HepG2 (cell line): ENCODE data around the gene MBIP. TPM values are rescaled to one million over a fixed set of nuclear protein-coding genes. Genes with fewer than 3 reads are reported as not detected.

Source experiments
- DMTF1 ChIP-seq: sonication (generic); formaldehyde crosslinking; IDR thresholded peaks from 2 replicates; pipeline ENCODE4 v1.4.0; 2020; ENCODE audit warnings: mild to moderate bottlenecking, missing genetic modification reagents
- KAT2B ChIP-seq: fragments of 150-350 bp; IDR thresholded peaks from 2 replicates; pipeline ENCODE4 v1.6.1; 2014; ENCODE audit warnings: low read depth, low read length, borderline replicate concordance
- KDM3A ChIP-seq: IDR thresholded peaks from 2 replicates; pipeline ENCODE4 v1.6.1; 2018; ENCODE audit warnings: low read depth, missing compliant biosample characterization
- MAFK ChIP-seq, 2 experiments: IDR thresholded peaks in 1 of 2; conservative IDR thresholded peaks in 1 of 2; 2 replicates each; pipeline ENCODE4 v1.6.1; 2011; ENCODE audit warnings: improper control_type of control experiment in 2 of 2, low read length in 2 of 2
- MATR3 ChIP-seq: sonication (generic); formaldehyde crosslinking; IDR thresholded peaks from 2 replicates; pipeline ENCODE4 v1.4.0; 2020; ENCODE audit warnings: missing genetic modification reagents
- MYPOP ChIP-seq: sonication (generic); formaldehyde crosslinking; IDR thresholded peaks from 2 replicates; pipeline ENCODE4 v1.8.1; 2023; ENCODE audit warnings: mild to moderate bottlenecking, moderate library complexity, missing genetic modification reagents
- SALL1 ChIP-seq: sonication (generic); formaldehyde crosslinking; IDR thresholded peaks from 2 replicates; pipeline ENCODE4 v1.8.0; 2022; ENCODE audit warnings: mild to moderate bottlenecking, missing genetic modification reagents
- SIX1 ChIP-seq: sonication (generic); formaldehyde crosslinking; IDR thresholded peaks from 2 replicates; pipeline ENCODE4 v1.4.0; 2020; ENCODE audit warnings: missing genetic modification reagents, borderline replicate concordance
- SOX13 ChIP-seq, 3 experiments: fragments of 450-650 bp in 1 of 3; sonication (generic) in 1 of 3; formaldehyde crosslinking in 1 of 3; IDR thresholded peaks in 2 of 3; conservative IDR thresholded peaks in 1 of 3; 2 replicates each; pipeline versions ENCODE4 v1.5.0 to v1.6.1; 2016 to 2020; ENCODE audit warnings: antibody characterized with exemption in 1 of 3, mild to moderate bottlenecking in 1 of 3, missing compliant biosample characterization in 1 of 3, missing genetic modification reagents in 1 of 3, moderate library complexity in 1 of 3
- TBX2 ChIP-seq: sonication (generic); formaldehyde crosslinking; IDR thresholded peaks from 2 replicates; pipeline ENCODE4 v1.5.0; 2020; ENCODE audit warnings: missing genetic modification reagents, mild to moderate bottlenecking, borderline replicate concordance
- TEAD2 ChIP-seq: sonication (generic); formaldehyde crosslinking; IDR thresholded peaks from 2 replicates; pipeline ENCODE4 v1.9.0; 2021; ENCODE audit warnings: missing genetic modification reagents
- ZBTB33 ChIP-seq: sonication (generic); formaldehyde crosslinking; IDR thresholded peaks from 2 replicates; pipeline ENCODE4 v1.4.0; 2020; ENCODE audit warnings: missing genetic modification reagents
- ZNF251 ChIP-seq: sonication (generic); formaldehyde crosslinking; IDR thresholded peaks from 2 replicates; pipeline ENCODE4 v1.9.0; 2021; ENCODE audit warnings: mild to moderate bottlenecking, missing genetic modification reagents
- ZNF451 ChIP-seq: sonication (generic); formaldehyde crosslinking; IDR thresholded peaks from 2 replicates; pipeline ENCODE4 v1.5.0; 2020; ENCODE audit warnings: mild to moderate bottlenecking, missing genetic modification reagents
- ZNF530 ChIP-seq: sonication (generic); formaldehyde crosslinking; IDR thresholded peaks from 2 replicates; pipeline ENCODE4 v1.5.0; 2020; ENCODE audit warnings: low read depth, mild to moderate bottlenecking, missing genetic modification reagents
- ZNF558 ChIP-seq: sonication (generic); formaldehyde crosslinking; IDR thresholded peaks from 2 replicates; pipeline ENCODE4 v1.9.0; 2022; ENCODE audit warnings: mild to moderate bottlenecking, missing genetic modification reagents, borderline replicate concordance
- ZNF619 ChIP-seq: sonication (generic); formaldehyde crosslinking; IDR thresholded peaks from 2 replicates; pipeline ENCODE4 v1.4.0; 2020; ENCODE audit warnings: mild to moderate bottlenecking, missing genetic modification reagents
- ZNF709 ChIP-seq: sonication (generic); formaldehyde crosslinking; IDR thresholded peaks from 2 replicates; pipeline ENCODE4 v1.5.0; 2020; ENCODE audit warnings: mild to moderate bottlenecking, missing genetic modification reagents
- ZNF761 ChIP-seq: sonication (generic); formaldehyde crosslinking; conservative IDR thresholded peaks from 2 replicates; pipeline ENCODE4 v1.4.0; 2020; ENCODE audit warnings: mild to moderate bottlenecking, missing genetic modification reagents
- polyA plus RNA-seq, 8 experiments: library from polyadenylated mRNA; depleted of rRNA in 3 of 8; stranded (reverse) in 7 of 8; unstranded in 1 of 8; fragments of >200 nt; fragmentation: Illumina TruSeq in 4 of 8; extraction: Trizol in 4 of 8; gene quantifications; 2 replicates each; pipeline versions ENCODE4 v1.2.1 to v1.2.3, GENCODE V29; 2011 to 2016; ENCODE audit warnings: low read depth in 4 of 8, missing spikeins in 1 of 8, mixed read lengths in 1 of 8; ENCODE audit not compliant: insufficient read depth in 1 of 8
- total RNA-seq, 5 experiments: library from RNA; depleted of rRNA; stranded (reverse); fragments of >200 nt; fragmentation: Illumina TruSeq; extraction: Trizol; gene quantifications; 2 replicates each; pipeline ENCODE4 v1.2.3, GENCODE V29; 2016; ENCODE audit warnings: low read depth in 1 of 5
- TF ChIP-seq, protein P1 (sequence below): sonication (generic); formaldehyde crosslinking; IDR thresholded peaks from 2 replicates; pipeline ENCODE4 v1.4.0; 2020; ENCODE audit warnings: missing genetic modification reagents, mild to moderate bottlenecking, borderline replicate concordance

MBIP gene
- total and polyA plus RNA-seq, 2 of the 13 experiments (the other 11 are each of a cell fraction or from before 2014, with no cell fraction given): 48.1 to 48.6 TPM

DNA sequence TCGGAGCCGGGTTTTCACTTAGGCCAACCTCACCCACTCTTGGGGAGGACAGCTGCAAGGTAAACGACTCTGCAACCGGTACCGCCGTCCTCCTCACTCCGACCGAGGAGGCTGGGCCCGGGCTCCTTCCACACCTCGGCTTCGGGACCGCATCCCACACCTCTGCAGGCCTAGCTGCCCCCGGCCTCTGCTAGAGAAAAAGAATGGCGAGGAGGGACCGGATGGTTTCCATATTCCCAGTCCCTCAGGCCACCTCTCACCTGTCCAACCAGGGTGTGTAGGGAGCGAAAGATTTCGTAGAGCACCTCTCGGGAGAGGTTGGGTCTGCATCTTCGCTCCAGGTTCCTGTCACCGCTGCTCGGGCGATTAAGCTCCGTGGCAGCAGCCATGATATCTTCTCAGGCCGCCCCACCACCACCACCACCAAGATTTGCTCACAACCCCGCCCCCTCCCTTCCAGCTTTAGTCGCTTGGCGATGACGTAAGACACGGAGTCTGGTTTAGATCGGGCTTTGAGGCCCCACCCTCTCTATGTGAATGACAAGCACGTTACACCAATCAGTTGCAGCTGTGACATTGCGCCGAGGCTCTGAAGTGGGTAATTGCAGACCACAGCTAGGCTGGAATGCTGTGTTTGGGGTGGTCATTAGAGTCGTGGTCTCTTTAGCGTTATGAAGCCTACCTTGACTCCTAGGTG is at the start of gene MBIP (continued):
- TF ChIP-seq, protein P1, sequence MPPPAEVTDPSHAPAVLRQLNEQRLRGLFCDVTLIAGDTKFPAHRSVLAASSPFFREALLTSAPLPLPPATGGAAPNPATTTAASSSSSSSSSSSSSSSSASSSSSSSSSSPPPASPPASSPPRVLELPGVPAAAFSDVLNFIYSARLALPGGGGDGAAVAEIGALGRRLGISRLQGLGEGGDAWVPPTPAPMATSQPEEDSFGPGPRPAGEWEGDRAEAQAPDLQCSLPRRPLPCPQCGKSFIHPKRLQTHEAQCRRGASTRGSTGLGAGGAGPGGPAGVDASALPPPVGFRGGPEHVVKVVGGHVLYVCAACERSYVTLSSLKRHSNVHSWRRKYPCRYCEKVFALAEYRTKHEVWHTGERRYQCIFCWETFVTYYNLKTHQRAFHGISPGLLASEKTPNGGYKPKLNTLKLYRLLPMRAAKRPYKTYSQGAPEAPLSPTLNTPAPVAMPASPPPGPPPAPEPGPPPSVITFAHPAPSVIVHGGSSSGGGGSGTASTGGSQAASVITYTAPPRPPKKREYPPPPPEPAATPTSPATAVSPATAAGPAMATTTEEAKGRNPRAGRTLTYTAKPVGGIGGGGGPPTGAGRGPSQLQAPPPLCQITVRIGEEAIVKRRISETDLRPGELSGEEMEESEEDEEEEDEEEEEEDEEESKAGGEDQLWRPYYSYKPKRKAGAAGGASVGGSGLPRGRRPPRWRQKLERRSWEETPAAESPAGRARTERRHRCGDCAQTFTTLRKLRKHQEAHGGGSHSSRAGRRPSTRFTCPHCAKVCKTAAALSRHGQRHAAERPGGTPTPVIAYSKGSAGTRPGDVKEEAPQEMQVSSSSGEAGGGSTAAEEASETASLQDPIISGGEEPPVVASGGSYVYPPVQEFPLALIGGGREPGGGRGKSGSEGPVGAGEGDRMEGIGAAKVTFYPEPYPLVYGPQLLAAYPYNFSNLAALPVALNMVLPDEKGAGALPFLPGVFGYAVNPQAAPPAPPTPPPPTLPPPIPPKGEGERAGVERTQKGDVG (CRISPR knock-in tag): no peak
- peak; percentile 93 for TF ChIP-seq TBX2 (CRISPR knock-in tag)
- peak; percentile 82; the same call in 1 of the 2 replicates for TF ChIP-seq KDM3A (CRISPR knock-in tag)
- TF ChIP-seq ZNF451 (CRISPR knock-in tag): peak; percentile 94
- TF ChIP-seq ZNF619: no peak; the same call in 1 of the 2 replicates
- TF ChIP-seq MAFK (conservative IDR thresholded peaks at IDR 0.05 in 1 of 2, IDR thresholded peaks at IDR 0.05 in 1 of 2; ENCODE audit: low read length in 2 of 2): peak in 1 of 2 experiments; percentile 83; a peak in 2 of 4 replicates
- peak; percentile 95 for TF ChIP-seq MYPOP (CRISPR knock-in tag)
- TF ChIP-seq SALL1 (CRISPR knock-in tag): peak; percentile 95
- TF ChIP-seq ZNF251 (CRISPR knock-in tag): no peak
- TF ChIP-seq TEAD2 (CRISPR knock-in tag): 0 out of 2 replicates have a peak, but pooled peaks have one; percentile 61
- TF ChIP-seq KAT2B: peak; percentile 0; the same call in 1 of the 2 replicates
- peak; percentile 27; the same call in 1 of the 2 replicates for TF ChIP-seq ZNF761 (CRISPR knock-in tag)
- TF ChIP-seq DMTF1 (CRISPR knock-in tag): no peak
- TF ChIP-seq ZNF530 (CRISPR knock-in tag): no peak
- TF ChIP-seq ZBTB33 (CRISPR knock-in tag): no peak
- TF ChIP-seq MATR3: no peak
- TF ChIP-seq SIX1 (CRISPR knock-in tag): peak; percentile 55; the same call in 1 of the 2 replicates
- no peak for TF ChIP-seq ZNF558
- TF ChIP-seq SOX13 (IDR thresholded peaks at IDR 0.05): no peak
- TF ChIP-seq SOX13 (CRISPR knock-in tag; conservative IDR thresholded peaks at IDR 0.05 in 1 of 2, IDR thresholded peaks at IDR 0.05 in 1 of 2): peak in 1 of 2 experiments; percentile 29; a peak in 1 of 4 replicates
- TF ChIP-seq ZNF709: no peak; the same call in 1 of the 2 replicates
